ENCODE data around the gene PVRIG. TPM values are rescaled to one million over a fixed set of nuclear protein-coding genes. Genes with fewer than 3 reads are reported as not detected.
"Not testable (repeated sequence)": the region's sequence is repeated elsewhere in the genome, so short reads cannot be mapped to it uniquely, and the experiment has no call there.

PVRIG gene
- polyA plus RNA-seq, 2 donors = 0.24 to 0.31 TPM

DNA sequence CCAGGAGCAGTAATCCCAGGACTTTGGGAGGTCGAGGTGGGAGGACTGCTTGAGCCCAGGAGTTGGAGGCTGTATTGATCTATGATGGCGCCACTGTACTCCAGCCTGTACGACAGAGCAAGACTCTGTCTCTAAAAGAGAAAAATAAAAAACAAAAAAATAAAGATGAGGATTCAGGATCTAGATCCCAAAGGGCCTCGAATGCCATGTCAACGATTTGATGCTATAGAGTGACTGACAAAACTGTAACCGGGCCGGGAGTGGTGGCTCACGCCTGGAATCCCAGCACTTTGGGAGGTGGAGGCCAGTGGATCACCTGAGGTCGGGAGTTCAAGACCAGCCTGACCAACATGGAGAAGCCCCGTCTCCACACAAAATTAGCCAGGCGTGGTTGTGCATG is 49.1 kb downstream of the PVRIG start:
- WGBS, 2 donors = 91 to 95% methylated on average over 11 of the region's 11 CpGs
- not testable (repeated sequence) for H3K4me1 ChIP-seq (ENCODE audit: control insufficient read depth in 2 of 2, insufficient read depth in 2 of 2, low read length in 1 of 2); H3K36me3 ChIP-seq (ENCODE audit: control insufficient read depth in 2 of 2, insufficient read depth in 2 of 2, low read length in 1 of 2); H3K4me3 ChIP-seq (ENCODE audit: low read depth in 1 of 2, low read length in 2 of 2); H3K9me3 ChIP-seq (ENCODE audit: control insufficient read depth in 2 of 2, insufficient read depth in 1 of 2, low read depth in 1 of 2, low read length in 1 of 2); H3K27ac ChIP-seq (ENCODE audit: low read depth in 2 of 2, low read length in 1 of 2); H3K27me3 ChIP-seq (ENCODE audit: control insufficient read depth in 1 of 2, insufficient read depth in 2 of 2, low read length in 2 of 2)

DNA sequence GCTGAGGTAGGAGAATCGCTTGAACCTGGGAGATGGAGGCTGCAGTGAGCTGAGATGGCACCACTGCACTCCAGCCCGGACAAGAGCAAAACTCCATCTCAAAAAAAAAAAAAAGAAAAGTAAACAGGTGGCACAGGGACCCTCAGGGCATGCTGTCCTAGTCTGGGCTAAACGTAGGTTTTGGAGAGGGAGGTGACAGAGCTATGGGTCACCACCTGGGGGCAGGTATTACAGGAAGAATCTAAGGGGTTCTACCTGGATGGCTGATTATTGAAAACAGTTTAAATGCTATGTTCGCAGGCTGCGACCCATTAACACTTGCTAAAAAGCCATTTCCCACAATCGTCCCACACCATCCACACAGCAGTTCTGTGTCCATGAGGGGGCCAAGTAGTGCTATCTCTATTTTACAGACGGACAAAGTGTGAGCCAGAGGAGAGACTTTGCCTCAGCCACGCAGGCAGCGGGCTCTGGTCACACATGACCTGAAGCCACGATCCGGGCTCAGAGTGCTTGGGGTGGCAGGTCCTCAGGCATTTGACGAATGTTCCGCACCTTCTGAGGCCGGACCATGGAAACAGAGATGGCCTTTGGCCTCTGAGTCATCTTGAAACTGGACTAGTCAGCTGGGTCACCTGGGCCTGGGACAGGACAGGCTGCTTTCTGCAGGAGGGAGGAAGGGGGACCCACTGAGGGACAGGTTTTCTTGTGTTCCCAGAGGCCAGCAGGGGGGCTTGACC is 49.7 kb downstream of the PVRIG start:
- H3K4me3 ChIP-seq (ENCODE audit: low read depth in 1 of 2, low read length in 2 of 2); H3K4me1 ChIP-seq (ENCODE audit: control insufficient read depth in 2 of 2, insufficient read depth in 2 of 2, low read length in 1 of 2); H3K27ac ChIP-seq (ENCODE audit: low read depth in 2 of 2, low read length in 1 of 2); H3K9me3 ChIP-seq (ENCODE audit: control insufficient read depth in 2 of 2, insufficient read depth in 1 of 2, low read depth in 1 of 2, low read length in 1 of 2); H3K27me3 ChIP-seq (ENCODE audit: control insufficient read depth in 1 of 2, insufficient read depth in 2 of 2, low read length in 2 of 2); H3K36me3 ChIP-seq (ENCODE audit: control insufficient read depth in 2 of 2, insufficient read depth in 2 of 2, low read length in 1 of 2): not testable (repeated sequence)
- WGBS, 2 donors = 73 to 81% methylated on average over 14 of the region's 14 CpGs

- H3K4me1 ChIP-seq (ENCODE audit: control insufficient read depth in 2 of 2, insufficient read depth in 2 of 2, low read length in 1 of 2); H3K36me3 ChIP-seq (ENCODE audit: control insufficient read depth in 2 of 2, insufficient read depth in 2 of 2, low read length in 1 of 2); H3K27ac ChIP-seq (ENCODE audit: low read depth in 2 of 2, low read length in 1 of 2); H3K27me3 ChIP-seq (ENCODE audit: control insufficient read depth in 1 of 2, insufficient read depth in 2 of 2, low read length in 2 of 2); H3K9me3 ChIP-seq (ENCODE audit: control insufficient read depth in 2 of 2, insufficient read depth in 1 of 2, low read depth in 1 of 2, low read length in 1 of 2): not testable (repeated sequence)
- WGBS, 2 donors = 23 to 25% methylated on average over 14 to 16 of the region's 23 CpGs
- peak overlapping the region in 1 of 2 donors; percentile 78 for H3K4me3 ChIP-seq (ENCODE audit: low read depth in 1 of 2, low read length in 2 of 2)
Measured at GRCh38 chr7:100270046-100270918, 50.5 kb downstream of the PVRIG start.

Other genes starting within 250 kb of the PVRIG start
- 1 to 10 TPM; 1.6 to 2.0 TPM for gene AZGP1, start 243.9 kb upstream of the PVRIG start, polyA plus RNA-seq
- gene ZKSCAN1, start 204.4 kb upstream of the PVRIG start, polyA plus RNA-seq = 10 to 100 TPM; 10.5 to 25.0 TPM
- 1 to 10 TPM; 3.8 to 3.9 TPM for gene ZSCAN21, start 170.2 kb upstream of the PVRIG start, polyA plus RNA-seq
- 10 to 100 TPM; 10.4 to 14.6 TPM for gene ZNF3, start 138.2 kb upstream of the PVRIG start, polyA plus RNA-seq
- 100 to 1,000 TPM in 1 of 2 donors, 10 to 100 TPM in 1; 86.7 to 119 TPM for gene COPS6, start 131.0 kb upstream of the PVRIG start, polyA plus RNA-seq
- gene MCM7, start 118.6 kb upstream of the PVRIG start, polyA plus RNA-seq = 10 to 100 TPM; 46.4 to 66.8 TPM
- 10 to 100 TPM; 17.3 to 19.3 TPM for gene AP4M1, start 118.3 kb upstream of the PVRIG start, polyA plus RNA-seq
- gene TAF6, start 100.6 kb upstream of the PVRIG start, polyA plus RNA-seq = 10 to 100 TPM; 23.3 to 29.6 TPM
- gene CNPY4, start 100.3 kb upstream of the PVRIG start, polyA plus RNA-seq = 1 to 10 TPM; 5.5 to 5.8 TPM
- gene MBLAC1, start 93.0 kb upstream of the PVRIG start, polyA plus RNA-seq = 1 to 10 TPM; 2.7 to 3.7 TPM
- gene LAMTOR4, start 71.0 kb upstream of the PVRIG start, polyA plus RNA-seq = 100 to 1,000 TPM in 1 of 2 donors, 10 to 100 TPM in 1; 85.7 to 138 TPM
- gene TRAPPC14, start 61.2 kb upstream of the PVRIG start, polyA plus RNA-seq = 10 to 100 TPM; 18.5 to 27.2 TPM
- gene GAL3ST4, start 51.3 kb upstream of the PVRIG start, polyA plus RNA-seq = 1 to 10 TPM; 4.4 to 5.1 TPM
- gene GPC2, start 42.6 kb upstream of the PVRIG start, polyA plus RNA-seq = 1 to 10 TPM; 1.1 to 2.2 TPM
- gene STAG3, start 42.0 kb upstream of the PVRIG start, polyA plus RNA-seq = under 1 TPM; 0.25 to 0.73 TPM
- gene SPDYE3, start 87.8 kb downstream of the PVRIG start, polyA plus RNA-seq = under 1 TPM; 0.05 to 0.10 TPM
- gene PILRB, start 138.2 kb downstream of the PVRIG start, polyA plus RNA-seq = 10 to 100 TPM; 22.9 to 79.2 TPM
- 1 to 10 TPM in 1 of 2 donors, under 1 TPM in 1; 0.85 to 1.7 TPM for gene PILRA, start 153.5 kb downstream of the PVRIG start, polyA plus RNA-seq
- gene ZCWPW1, start 208.8 kb downstream of the PVRIG start, polyA plus RNA-seq = 1 to 10 TPM; 2.2 to 2.8 TPM
- 10 to 100 TPM; 18.0 to 21.8 TPM for gene MEPCE, start 209.9 kb downstream of the PVRIG start, polyA plus RNA-seq
- 10 to 100 TPM; 32.1 to 61.5 TPM for gene PPP1R35, start 216.5 kb downstream of the PVRIG start, polyA plus RNA-seq
- under 1 TPM; 0.31 to 0.65 TPM for gene SPACDR, start 244.3 kb downstream of the PVRIG start, polyA plus RNA-seq

All from esophagus (tissue), 2 donors.